GM19372 (cell line): ENCODE data around the gene ABTB1.
"Not testable (repeated sequence)": the region's sequence is repeated elsewhere in the genome, so short reads cannot be mapped to it uniquely, and the experiment has no call there.

ENCODE experiments used
- ATAC-seq: cut with Tn5 transposase; IDR thresholded peaks from one replicate; pipeline ENCODE4 v1.9.1; 2021; ENCODE audit warnings: mild to moderate bottlenecking, low read depth, moderate library complexity; ENCODE audit not compliant: unreplicated experiment

The ABTB1 gene

DNA sequence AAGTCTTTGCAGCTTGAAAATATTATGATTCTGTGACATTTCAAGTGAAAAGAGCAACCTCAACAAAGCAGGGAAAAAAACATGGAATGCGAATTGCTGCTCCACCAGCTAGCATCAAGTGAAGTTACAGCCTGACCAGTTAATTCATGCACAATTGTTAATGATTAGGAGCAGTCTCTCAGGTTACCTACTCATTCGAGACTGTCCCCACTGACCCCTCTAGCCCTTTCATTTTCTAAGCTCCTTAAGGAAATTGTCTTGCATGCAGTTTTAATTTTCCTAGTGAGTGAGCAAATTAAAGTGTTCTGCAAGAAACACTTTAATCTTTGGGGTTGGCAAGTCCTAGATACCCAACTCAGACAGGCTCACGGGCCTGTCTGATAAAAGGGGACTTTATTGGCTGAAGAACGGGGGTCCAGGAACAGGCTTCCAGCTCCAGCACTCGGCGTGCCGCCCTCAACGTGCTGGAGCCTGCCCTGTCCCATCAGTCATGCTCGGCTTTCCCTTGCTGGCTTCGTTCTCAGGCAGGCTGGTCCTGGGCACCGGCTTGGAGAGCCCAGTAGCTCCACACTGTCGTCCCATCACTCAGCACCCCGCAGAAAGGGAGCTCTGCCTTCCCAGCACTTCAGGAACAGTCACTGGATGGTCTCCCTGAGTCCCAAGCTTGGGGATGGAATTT, 25.4 kb upstream of the ABTB1 start:
- ATAC-seq, result no peak

GRCh38 chr3:127647845-127648204, 24.9 kb upstream of the ABTB1 start:
- ATAC-seq, result no peak

DNA sequence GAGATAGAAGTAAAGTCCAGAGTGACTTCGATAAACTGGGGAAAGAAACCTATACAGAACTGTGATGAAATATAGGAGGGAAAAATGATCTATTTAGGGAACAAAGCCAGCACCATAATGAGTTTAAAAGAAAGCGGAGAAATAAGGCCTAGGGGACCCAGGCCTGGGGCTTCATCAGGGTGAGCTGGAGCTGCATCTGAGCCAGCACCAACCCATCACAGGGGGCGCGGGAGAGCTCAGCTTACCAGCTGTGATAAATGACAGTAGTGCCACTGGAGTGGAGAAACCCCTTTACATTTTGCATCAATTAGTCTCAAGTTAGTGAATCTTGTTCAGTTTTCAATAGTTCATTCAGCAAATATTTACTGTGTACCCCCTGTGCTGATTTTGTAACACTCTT, 22.5 kb upstream of the ABTB1 start:
- ATAC-seq, result no peak

- ATAC-seq, result no peak
Observed at GRCh38 chr3:127651516-127652172, 21.1 kb upstream of the ABTB1 start.

GRCh38 chr3:127652246-127652995, 20.3 kb upstream of the ABTB1 start:
- no peak for ATAC-seq

DNA sequence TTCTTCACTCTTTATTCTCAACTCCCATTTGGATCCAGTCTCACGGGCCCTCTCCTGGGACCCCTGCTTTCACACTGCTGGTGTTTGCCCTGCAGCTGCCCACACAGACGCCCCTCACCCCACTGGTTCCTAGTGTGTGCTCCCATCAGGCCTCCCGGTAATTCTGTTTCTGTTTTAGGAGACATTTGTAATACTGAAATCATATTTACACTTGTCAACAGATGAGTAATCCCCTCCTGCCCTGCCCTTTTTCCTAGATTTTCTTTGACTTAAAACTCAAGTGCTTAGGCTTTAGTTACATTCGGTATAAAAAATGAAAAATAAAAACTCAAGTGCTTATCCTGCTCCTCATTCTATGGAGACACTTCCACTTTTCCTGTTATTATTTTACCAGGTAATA, 18.4 kb upstream of the ABTB1 start:
- ATAC-seq, result no peak

DNA sequence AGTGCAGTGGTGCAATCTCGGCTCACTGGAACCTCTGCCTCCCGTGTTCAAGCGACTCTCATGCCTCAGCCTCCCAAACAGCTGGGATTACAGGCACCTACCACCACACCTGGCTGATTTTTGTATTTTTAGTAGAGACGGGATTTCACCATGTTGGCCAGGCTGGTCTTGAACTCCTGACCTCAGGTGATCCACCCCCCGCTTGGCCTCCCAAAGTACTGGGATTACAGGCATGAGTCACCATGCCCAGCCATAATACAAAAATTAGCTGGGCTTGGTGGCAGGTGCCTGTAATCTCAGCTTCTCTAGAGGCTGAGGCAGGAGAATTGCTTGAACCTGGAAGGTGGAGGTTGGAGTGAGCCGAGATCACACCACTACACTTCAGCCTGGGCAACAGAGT, 17.8 kb upstream of the ABTB1 start:
- not testable (repeated sequence) for ATAC-seq

DNA sequence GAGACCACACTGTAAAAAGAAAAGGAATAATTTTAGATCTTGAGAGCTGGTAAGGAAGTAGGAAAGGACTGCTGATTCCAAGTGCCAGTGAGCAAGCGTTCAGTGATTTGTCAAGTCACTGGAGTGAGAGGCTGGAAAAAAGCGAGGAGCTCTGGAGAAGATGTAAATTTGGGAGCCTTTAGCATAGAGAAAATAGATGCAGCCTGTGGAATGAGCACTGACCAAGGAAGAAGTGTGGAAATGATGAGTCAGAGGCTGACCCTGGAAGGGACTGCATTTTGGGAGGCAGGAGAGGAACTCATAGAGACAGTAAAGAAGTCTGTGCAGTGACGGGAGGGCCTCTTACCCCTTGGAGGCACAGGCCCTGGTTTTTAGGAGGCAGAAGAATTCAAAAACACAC, 17.1 kb upstream of the ABTB1 start:
- ATAC-seq, result no peak

GRCh38 chr3:127656906-127657305, 15.8 kb upstream of the ABTB1 start:
- no peak for ATAC-seq

DNA sequence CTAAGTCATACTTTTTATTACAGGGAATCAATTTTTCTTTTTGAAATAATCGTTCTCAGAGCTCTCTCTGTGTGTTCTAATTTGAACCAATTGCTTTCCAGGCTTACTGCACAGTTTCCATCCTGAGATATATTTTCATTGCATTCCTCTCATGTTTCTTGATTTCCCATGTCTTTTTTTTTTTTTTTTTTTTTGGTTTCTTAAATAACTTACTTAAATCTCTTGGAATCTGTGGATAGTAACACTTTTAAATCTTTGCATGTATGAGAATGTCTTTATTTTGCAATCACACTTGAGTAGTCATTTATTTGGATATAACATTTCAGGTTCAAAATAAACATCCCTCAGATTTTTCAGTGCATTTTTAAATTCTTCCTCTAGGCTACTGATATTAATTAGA, 14.5 kb upstream of the ABTB1 start:
- no peak for ATAC-seq

- ATAC-seq, result no peak
Observed at GRCh38 chr3:127660621-127661251, 12.0 kb upstream of the ABTB1 start.

GRCh38 chr3:127661600-127661999, 11.2 kb upstream of the ABTB1 start:
- ATAC-seq, result no peak

DNA sequence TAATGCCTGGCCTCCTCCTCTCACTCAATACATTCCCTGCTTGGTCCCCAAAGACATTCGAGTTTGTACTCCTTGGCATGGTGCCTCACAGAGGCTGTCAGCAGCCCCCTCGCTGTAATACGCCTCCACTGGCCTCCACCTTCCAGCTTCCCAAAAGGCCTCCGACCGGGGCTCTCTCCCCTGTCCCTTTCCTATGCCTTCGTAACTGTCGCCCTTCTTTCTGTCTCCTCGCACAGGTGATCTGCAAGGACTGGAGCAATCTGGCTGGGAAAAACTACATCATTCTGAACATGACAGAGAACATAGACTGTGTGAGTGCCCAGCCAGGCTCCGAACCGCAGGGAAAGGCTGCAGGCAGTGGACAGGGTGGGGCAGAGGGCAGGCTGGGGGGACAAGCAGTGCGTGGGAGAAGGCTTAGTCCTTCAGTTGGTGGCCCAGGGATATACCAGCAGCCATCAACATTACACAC, 10.7 kb upstream of the ABTB1 start:
- ATAC-seq, result no peak

DNA sequence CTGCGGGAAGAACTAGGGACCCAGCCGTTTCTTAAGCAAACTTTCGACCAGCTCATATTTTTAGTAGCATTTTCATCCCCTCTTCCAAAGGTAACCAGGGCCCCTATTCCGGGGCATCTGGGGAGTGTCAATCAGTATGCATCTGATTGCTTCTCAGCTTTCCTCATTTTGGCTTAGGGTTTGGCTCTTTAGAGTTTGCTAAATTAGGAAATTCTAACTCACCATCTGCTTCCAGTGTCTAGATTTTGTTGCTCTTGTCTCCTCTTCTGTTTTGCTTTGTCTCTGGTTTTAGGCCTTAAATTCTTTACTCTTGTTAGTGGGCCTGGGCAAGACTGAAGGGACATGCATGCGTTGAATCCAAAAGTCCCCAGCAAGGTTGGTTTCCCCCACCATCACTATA, 9.6 kb upstream of the ABTB1 start:
- no peak for ATAC-seq

DNA sequence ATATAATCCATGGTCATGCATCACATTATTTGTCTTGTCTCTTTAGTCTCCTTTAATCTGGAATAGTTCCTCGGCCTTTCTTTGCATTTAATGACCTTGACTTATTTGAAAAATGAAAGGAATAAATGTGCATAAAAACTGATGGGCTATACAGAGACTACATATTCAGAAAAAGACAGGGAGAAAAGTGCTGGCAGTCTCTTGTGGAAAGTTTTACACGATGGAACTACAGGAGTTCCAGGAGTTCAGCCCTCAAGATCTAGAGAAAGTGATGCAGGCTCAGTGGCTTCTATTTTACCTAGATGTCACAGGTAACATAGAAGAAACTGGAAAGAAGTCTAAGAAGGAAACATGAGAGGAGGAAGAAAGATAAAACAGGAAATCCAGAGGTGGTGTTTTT, 7.6 kb upstream of the ABTB1 start:
- no peak for ATAC-seq

DNA sequence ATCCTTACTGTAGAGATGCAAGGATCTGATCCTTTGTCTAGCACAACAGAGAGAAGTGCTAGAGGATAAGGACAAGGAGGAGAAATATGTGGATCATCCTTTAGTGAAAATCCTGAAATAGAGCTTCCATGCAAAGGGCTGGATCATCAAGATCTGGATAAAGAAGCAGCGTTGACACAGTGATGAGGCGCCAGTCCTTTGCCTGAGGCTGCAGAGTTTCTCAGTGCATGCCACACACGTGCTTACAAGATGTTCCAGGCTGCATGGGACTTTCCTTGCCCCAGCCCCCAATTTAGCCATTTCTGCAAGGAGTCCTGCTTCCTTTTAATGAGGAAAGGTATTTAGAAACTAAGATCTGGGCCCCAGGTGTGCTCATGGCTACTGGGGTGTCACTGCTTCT, 7.2 kb upstream of the ABTB1 start:
- ATAC-seq, result no peak

DNA sequence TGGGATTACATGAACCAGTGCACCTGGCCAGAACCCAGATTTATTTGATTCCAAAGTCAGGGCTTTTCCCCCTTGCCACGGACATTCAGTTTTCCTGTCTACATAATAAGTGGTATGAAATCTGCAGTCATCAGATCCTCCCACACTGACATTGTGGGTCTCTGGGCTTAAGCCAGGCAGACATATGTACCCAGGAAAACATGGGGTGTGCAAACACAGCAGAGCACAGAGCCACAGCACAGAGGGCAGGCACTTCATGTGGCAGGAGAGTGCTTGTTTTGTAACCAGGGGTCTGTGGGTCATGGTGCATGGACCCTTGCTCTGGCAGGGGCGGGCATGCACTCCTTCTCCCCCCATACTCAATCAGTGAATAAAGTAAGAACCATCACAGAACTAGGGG, 6.1 kb upstream of the ABTB1 start:
- ATAC-seq, result no peak

GRCh38 chr3:127667119-127667681, 5.6 kb upstream of the ABTB1 start:
- ATAC-seq, result no peak

DNA sequence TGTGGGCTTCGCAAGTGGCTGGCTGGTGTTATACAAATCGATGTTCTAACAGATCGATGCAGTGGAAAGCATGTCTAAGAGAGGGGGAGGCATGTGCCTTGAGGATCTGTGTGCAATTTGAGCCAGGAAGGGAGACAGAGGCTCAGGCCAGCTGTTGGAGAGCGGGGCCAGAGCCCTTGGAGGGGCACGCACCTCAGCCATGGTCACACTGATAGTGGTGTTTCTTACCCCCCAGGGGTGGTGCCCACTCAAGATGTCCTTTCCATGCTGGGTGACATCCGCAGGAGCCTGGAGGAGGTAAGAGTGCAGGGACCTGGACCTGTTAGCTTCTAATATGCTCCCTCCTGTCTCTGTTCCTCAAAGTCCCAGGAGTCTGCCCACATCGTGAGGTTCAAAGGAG, 3.8 kb upstream of the ABTB1 start:
- ATAC-seq, result no peak

DNA sequence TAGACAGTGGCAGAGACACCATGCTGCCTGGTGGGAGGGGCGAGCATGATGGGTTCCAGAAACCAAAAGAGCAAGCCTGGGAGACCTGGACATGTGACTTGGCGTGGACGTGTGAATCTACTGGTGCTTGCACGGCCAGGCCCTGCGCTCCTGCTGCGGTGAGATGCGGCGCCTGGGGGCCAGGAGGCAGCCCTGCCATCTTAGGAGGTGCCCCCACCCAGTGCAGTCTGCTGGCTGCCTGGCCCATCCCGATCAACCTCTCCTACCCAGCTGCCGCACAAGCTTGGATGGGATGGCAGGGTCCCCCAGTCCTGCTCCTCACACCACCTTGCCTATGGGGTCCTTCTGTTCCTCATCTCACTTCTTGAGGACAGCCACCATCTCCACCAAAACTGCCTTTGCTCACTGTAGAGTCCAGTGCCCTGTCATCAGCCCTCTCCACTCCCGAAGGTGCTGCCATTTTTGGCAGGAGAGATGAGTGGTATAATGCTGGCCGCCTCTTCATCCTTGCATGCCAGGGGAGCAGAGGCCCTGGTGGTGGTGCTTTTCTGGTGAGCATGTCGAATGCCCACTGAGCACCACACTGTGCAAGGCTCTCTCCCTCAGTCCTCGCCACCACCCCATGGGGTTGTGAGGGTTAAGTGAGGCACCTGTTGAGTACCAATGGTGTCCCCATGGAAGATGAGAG, 3.1 kb upstream of the ABTB1 start:
- ATAC-seq, result no peak

GRCh38 chr3:127670229-127670559, 2.6 kb upstream of the ABTB1 start:
- no peak for ATAC-seq
